SW480 (cell line): Measurements from ENCODE around the gene YPEL4.

ENCODE experiments used
- DNase-seq: peaks from one replicate; pipeline ENCODE4 v3.0.0-alpha.2; 2016; ENCODE audit warnings: low spot score

YPEL4 gene

DNA sequence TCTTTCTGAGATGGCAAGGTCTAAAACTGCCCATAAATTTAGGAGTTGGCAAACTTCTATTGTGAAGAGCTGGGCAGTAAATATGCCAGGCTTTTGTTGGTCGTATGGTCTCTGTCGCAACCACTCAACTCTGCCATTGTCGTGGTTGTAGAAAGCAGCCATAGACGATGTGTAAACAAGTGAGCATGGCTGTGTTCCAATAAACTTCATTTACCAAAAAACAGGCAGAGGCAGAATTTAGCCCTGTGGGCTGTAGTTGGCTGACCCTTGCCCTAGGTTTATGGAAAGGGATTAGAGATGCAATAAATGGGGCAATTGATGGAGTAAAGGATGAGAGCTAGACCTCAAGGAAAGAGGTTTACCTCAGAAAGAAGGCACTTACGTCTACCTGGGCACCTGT is 17.6 kb downstream of the YPEL4 start:
- no peak for DNase-seq

DNA sequence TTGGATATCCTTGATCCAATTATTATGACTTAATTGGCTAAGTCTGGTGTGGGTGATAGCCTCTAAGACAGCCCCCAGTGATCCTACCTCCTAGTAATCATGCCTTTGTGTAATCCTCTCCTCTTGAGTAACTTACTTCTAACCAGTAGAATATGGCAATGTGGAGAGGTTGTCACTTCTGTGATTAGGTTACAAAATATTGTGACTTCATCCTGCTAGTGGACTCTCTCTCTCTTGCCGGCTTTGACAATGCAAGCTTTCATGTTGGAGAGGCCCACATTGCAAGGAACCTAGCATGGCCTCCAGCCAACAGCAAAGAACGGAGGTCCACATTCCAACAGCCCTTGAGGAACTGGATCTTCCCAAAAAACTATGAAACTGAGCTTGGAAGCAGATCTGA is 19.5 kb downstream of the YPEL4 start:
- DNase-seq = no peak

DNA sequence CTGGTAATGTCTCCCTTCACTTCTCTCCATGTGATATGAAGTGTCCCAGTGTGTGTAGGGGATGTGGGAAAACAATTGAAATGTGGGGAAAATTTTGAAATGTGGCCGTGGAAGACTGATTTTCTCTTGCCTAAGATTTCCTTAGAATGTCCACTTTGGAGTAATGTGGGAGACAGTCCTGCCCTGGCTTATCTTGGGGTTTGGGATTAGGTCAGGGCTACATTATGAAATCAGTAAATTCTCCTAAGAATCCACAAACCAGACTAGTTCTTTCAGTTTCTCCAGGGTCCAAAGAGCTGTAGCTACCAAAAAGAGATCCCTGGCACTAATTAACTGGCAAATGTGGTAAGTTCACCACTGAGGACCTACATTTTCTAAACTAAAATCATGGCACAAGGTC is 22.8 kb downstream of the YPEL4 start:
- DNase-seq = no peak

DNA sequence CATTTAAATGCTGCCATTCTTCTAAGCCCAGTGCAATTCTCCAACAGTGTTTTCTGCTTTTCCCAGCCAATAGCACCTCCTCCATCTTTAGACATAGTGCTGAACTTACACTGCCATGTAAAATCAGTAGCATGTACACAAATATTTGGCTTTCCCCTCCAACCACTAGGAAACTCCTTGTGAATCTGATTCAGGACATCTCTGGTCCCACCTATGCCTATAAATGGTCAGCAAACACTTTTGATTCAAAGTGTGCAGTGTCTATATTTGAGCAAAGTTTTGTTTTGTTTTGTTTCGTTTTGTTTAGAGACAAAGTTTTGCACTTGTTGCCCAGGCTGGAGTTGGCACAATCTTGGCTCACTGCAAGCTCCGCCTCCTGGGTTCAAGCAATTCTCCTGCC is 24.8 kb downstream of the YPEL4 start:
- no peak for DNase-seq

DNA sequence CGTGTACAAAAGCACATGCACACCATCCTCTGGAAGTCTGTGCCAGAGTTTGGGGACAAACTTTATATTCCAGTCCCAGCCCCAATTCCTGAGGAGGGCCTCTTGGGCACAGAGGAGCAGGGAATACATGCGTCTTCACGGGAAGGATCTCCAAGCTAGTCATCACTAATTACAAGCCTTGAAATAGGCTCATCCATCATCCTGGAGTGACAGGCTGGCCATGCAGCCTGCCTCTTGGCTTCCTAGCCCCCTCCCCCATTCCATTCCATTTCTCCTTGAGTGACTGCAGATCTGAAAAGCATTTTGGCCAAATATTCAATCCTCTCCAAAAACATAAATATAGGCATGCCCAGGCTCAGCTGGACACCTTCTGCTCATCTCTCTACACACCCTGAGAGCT is 27.4 kb downstream of the YPEL4 start:
- no peak for DNase-seq

DNA sequence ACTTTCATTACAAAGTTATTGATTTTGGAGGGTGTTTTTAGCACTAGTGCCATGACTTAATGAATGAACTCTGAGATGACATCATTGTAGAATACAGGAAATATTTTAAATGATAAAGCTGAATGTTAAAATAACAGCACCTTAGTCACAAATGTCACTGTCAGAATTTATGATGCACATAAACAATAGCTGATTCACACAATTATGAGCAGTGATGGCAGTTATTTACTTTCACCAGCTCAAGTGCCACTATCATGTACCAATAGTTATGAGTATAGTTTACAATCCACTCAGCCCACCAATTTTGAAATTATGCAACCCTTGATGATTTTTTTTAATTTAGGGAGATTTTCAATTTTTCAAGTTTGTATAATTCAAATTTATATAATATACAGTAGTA is 29.2 kb downstream of the YPEL4 start:
- no peak for DNase-seq

DNA sequence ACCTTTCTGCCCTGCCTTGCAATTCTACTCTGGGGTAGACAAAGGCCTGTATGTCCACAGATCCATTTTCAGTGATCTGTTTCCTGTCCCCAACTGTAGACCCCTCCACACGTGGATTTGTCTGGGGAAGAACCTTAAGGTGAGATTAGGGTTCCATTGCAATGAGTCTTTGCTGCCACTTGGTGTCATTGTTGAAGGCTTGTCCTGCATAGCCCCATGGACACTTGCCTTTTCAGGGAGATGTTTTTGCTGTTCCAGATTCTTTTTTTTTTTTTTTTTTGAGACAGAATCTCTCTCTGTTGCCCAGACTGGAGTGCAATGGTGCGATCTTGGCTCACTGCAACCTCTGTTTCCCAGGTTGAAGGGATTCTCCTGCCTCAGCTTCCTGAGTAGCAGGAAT is 30.4 kb downstream of the YPEL4 start:
- DNase-seq = no peak

DNA sequence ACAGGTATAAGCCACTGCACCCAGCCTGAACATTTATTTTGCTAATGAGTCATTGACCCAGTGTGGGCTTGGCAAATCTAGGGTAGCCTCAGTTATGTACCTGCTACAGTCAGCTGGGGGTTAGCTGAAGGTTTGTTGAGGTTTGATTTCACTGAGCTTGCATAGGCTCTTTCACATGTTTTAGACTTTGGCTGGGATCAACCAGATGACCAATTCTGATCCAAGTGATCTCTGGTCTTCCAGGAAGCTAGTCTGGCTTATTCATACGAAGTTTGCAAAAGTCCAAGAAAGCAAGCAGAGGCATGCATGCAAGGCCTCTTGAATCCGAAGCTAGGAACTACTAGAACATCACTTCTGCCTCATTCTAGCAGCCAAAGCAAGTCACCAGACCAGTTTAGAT is 31.3 kb downstream of the YPEL4 start:
- DNase-seq = no peak

DNA sequence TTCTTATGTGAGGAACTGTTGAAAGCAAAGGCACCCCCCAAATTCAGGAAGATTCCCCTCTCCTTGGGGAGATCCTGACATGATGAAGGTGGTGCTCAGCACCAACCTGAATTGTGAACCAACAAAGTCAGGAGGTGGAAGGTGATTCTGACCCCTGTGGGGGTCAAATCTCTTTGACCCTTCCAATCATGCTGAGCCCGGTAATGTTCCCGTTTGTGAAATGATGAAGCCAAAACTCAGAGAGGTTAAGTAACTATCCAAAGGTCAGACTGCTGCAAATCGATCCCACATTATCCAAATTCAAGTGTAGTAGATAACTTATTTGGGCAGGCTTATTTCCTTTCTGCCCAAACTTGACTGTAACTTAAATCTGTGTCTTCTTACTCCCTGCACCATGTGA is 33.1 kb downstream of the YPEL4 start:
- DNase-seq = no peak

DNA sequence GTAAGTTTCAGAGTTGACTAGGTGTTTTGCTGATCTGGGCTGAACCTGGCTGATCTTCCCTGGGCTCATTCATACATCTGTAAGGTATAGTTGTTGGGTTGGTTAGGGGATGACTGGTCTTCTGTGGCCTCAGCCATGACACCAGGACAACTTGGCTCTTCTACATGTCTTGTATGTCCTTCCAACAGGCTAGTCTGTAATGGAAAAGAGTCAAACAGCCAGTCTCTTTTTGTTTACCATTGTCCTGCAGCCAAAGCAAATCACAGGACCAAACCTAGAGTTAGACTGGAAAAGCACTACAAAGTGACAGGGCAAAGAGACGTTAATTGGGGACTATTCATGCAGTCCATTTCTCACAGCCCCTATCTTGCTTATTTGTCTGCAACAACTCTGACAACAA is 34.4 kb downstream of the YPEL4 start:
- no peak for DNase-seq

DNA sequence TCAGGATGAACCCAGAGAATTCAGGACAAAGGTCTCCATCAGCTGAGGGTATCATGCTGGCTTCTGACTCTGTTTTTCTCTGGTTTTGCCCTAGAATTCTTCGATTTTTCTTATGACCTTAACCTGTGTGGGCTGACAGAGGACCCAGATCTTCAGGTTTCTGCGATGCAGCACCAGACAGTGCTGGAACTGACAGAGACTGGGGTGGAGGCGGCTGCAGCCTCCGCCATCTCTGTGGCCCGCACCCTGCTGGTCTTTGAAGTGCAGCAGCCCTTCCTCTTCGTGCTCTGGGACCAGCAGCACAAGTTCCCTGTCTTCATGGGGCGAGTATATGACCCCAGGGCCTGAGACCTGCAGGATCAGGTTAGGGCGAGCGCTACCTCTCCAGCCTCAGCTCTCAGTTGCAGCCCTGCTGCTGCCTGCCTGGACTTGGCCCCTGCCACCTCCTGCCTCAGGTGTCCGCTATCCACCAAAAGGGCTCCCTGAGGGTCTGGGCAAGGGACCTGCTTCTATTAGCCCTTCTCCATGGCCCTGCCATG is 35.4 kb downstream of the YPEL4 start:
- no peak for DNase-seq

DNA sequence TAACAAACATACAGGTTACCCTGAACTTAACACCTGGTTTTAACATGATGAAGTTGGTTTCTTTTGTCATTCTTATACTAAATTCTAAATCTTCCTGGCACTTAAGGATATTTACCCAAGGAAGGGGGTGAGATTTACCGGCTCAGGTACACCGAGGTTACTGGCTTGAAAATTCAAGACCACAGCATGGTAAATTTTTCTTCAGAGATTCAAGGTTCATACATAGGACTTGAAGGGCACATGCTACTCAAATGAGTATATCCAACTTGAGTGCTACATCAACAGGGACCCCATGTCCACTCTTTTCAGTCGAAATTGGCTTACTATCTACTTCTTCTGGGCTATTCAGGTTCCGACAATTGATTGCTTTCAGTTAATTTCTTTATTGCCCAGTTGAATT is 39.5 kb downstream of the YPEL4 start:
- DNase-seq = no peak

DNA sequence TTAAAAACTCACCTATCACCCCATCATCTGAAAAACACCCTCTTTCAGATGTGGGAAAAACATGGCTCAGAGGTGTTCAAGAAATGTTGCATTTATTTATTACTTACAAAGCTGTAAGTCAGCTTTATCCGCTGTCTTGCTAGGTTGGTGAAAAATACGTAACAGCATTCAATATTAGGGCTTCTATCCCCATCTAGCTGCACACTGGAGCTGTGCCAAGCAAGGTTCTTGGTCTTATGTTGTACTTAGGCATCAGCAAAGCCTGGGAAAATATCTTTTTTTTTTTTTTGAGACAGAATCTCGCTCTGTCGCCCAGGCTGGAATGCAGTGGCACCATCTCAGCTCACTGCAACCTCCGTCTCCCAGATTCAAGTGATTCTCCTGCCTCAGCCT is 44.7 kb downstream of the YPEL4 start:
- DNase-seq = no peak

DNA sequence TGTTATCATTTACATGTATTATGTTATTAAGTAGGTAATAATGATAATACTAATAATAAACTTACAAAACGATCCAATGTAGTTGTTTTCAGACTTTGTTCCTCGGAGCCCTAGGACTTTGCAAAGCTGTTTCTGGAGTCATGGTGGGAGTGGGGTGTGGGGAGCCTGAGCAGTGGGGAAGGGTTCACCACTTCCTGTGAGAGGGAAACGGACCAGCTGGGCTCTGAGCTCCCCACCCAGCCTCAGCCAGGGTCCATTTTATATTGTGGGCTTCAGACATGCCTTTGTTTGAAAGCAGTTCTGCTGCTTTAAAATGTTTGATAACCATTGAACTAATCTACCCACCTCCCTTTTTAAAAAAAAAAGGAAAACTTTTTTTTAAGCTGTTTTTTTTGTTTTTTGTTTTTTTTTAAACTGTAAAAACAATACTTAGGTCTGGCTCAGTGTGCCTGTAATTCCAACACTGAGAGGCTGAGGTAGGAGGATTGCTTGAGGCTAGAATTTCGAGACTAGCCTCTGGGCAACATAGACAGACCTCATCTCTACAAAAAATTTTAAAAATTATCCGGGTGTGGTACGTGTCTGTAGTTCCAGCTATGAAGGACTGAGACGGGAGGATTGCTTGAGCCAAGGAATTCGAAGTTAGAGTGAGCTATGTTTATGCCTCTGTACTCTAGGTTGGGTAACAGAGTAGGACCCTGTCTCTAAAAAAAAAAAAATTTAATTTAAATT is 45.2 kb downstream of the YPEL4 start:
- DNase-seq = no peak

DNA sequence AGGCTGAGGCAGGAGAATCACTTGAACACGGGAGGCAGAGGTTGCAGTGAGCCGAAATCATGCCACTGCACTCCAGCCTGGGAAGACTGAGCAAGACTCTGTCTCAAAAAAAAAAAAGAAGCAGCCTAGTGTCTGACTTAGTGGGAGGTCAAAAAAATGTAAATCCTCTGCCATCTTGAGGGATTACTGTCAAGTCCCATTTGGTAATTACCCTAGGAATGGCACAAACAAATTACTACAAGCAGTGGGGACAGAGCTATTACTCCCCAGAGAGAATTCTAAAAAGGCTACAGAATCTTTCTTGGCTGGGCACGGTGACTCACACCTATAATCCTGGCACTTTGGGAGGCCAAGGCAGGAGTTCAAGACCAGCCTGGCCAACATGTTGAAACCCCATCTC is 48.4 kb downstream of the YPEL4 start:
- no peak for DNase-seq

DNA sequence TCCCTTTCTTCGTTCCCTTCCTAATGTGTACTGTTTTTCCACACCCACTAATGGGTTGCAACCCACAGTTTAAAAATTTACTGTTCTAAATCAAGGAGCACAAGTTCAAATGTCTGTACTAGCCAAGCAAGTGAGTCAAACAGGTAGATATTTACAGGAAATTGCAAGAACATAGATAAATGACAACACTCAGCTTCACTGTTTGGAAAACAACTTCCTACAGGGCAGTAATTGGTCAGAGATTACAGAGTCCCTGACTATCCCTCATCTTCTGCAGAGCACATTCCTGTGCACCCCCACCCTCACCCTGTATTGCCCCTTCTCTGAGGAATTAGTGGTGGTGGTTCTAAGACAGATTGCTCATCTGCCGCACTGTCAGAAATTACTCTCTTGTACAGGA is 50.3 kb downstream of the YPEL4 start:
- no peak for DNase-seq

DNA sequence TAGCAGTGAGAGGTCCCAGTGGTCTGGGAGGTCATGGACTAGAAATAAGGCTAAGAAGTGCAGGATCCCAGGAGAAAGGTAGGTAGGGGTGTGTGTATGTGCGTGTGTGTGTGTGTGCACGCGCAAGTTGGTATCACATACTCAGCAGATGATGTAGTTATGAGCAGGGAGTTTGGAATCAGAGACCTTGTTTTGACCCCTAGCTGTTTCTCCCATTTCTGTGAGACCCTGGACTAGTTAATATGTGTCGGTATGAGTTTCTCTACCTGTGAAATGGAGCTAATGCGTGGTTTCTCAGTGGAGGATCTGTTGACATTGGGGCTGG is 50.9 kb downstream of the YPEL4 start:
- no peak for DNase-seq

DNA sequence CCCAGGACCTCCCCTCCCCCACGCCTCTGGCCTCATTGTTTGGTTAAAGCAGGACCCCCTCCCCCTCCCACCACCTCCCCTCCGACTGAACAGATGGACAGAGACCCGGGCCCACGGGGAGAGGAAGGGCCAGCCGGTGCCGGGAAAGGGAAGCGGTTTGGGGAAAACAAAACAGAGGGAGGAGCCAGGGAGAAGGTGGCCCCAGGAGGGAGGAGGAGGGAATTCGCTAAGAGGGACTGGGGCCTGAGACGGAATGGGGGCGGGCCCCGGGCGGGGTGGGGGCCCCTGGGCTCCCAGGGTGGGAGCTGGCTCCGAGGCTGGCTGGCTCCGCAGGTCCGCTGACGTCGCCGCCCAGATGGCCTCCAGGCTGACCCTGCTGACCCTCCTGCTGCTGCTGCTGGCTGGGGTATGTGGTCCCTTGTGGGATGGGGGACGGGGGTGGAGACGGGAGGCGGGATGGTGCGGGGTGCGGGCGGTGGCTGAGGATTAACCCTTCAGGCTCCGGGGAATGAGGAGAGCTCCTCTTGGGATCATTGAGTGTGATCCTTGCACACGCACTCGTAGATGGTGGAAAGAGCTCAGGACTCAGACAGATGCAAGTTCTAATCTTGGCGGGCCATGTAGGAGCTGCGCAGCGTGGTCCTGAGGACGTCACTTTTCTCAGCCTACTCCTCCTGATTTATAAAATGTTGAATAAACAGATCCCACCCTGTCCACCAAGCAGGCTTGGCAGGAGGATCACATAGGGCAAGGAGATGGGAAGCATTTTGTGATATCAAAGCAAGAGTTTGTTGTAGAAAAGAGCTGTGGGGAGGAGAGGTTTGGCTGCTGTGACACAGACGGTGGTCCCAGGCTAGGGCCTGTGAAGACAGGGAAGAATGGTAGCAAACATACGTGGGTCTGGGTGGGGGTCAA is 51.5 kb downstream of the YPEL4 start:
- no peak for DNase-seq

DNA sequence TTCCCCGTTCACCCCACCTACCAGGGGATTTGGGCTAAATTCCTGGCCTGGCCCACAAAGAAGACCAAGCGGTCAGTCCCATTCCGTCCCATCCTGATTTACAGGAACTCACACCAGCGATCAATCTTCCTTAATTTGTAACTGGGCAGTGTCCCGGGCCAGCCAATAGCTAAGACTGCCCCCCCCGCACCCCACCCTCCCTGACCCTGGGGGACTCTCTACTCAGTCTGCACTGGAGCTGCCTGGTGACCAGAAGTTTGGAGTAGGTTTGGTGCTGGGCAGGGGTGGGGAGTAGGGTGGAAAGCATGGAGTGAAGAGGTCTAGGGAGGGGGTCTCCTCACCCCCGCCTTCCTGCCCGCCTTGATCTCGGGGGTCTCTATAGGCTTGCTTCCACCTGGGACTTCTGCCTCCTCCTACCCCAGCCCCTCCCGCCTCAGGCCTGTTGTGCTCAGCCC is 52.2 kb downstream of the YPEL4 start, which contains the start of gene SERPING1:
TSS of gene SERPING1 (plus strand) at position 225 of the 455 bp plus-strand sequence. CDS start 586 bp downstream, outside the sequence.
- no peak for DNase-seq

DNA sequence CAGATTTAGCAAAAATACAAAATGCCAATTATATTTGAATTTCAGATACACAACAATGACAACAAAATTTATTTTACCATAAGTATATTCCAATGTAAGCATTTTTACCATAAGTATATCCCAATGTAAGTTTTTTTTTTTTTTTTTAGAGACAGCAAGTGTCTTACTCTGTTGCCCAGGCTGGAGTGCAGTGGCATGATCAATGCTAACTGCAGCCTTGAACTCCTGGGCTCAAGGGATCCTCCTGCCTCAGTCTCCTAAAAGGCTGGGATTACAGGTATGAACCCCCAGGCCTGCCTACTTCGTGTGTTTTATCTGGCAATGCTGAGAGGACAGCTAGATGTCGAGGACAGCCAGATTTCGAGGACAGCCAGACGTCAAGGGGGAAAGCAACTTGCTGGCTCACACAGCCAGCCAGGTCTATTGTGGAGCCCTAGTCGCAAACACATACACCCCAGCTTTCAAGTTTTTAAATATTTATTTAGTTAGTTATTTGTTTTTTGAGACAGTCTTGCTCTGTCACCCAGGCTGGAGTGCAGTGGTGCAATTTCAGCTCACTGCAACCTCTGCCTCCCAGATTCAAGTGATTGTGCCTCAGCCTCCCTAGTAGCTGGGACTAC is 53.3 kb downstream of the YPEL4 start:
- no peak for DNase-seq
